HepG2 (cell line): ENCODE data around the gene SYCP2L. TPM values are rescaled to one million over a fixed set of nuclear protein-coding genes. Genes with fewer than 3 reads are reported as not detected.

ENCODE experiments used
- AGO1 ChIP-seq: fragments of 200-400 bp; formaldehyde crosslinking; IDR thresholded peaks from 2 replicates; pipeline ENCODE4 v1.6.1; 2017; ENCODE audit warnings: mild to moderate bottlenecking, low read depth, low read length, moderate library complexity; ENCODE audit not compliant: poor library complexity, severe bottlenecking
- CBFB ChIP-seq: sonication (generic); formaldehyde crosslinking; IDR thresholded peaks from 2 replicates; pipeline ENCODE4 v1.4.0; 2020; ENCODE audit warnings: missing genetic modification reagents
- CBX1 ChIP-seq: IDR thresholded peaks from one replicate; pipeline ENCODE4 v1.6.1; 2016; ENCODE audit warnings: antibody characterized with exemption, low read depth
- CREM ChIP-seq, 2 experiments: sonication (generic) in 1 of 2; formaldehyde crosslinking in 1 of 2; IDR thresholded peaks; 2 replicates each; pipeline versions ENCODE4 v1.4.0 to v1.6.1; 2016 to 2020; ENCODE audit warnings: antibody characterized with exemption in 1 of 2, mild to moderate bottlenecking in 1 of 2, missing genetic modification reagents in 1 of 2
- GATA4 ChIP-seq: sonication (generic); IDR thresholded peaks from 2 replicates; pipeline ENCODE4 v1.6.1; 2016; ENCODE audit warnings: antibody characterized with exemption, low read depth, borderline replicate concordance
- HBP1 ChIP-seq: IDR thresholded peaks from 2 replicates; pipeline ENCODE4 v1.6.1; 2016; ENCODE audit warnings: low read depth, control low read depth
- HMG20A ChIP-seq: IDR thresholded peaks from 2 replicates; pipeline ENCODE4 v1.6.1; 2016; ENCODE audit warnings: borderline replicate concordance
- IRX3 ChIP-seq: sonication (generic); formaldehyde crosslinking; IDR thresholded peaks from 2 replicates; pipeline ENCODE4 v1.8.1; 2023; ENCODE audit warnings: mild to moderate bottlenecking, low read depth, missing genetic modification reagents, borderline replicate concordance
- MEF2D ChIP-seq: sonication (generic); formaldehyde crosslinking; IDR thresholded peaks from 2 replicates; pipeline ENCODE4 v1.5.1; 2020; ENCODE audit warnings: mild to moderate bottlenecking, missing genetic modification reagents
- MEIS1 ChIP-seq: sonication (generic); formaldehyde crosslinking; IDR thresholded peaks from 2 replicates; pipeline ENCODE4 v1.9.0; 2021; ENCODE audit warnings: mild to moderate bottlenecking, missing genetic modification reagents, moderate library complexity, borderline replicate concordance
- PATZ1 ChIP-seq: sonication (generic); formaldehyde crosslinking; IDR thresholded peaks from 2 replicates; pipeline ENCODE4 v1.4.0; 2020; ENCODE audit warnings: missing genetic modification reagents
- PBX2 ChIP-seq: IDR thresholded peaks from 2 replicates; pipeline ENCODE4 v1.6.1; 2016; ENCODE audit warnings: control low read depth
- PCBP1 ChIP-seq: fragments of 200-400 bp; formaldehyde crosslinking; IDR thresholded peaks from 2 replicates; pipeline ENCODE4 v1.6.1; 2017; ENCODE audit warnings: mild to moderate bottlenecking, low read depth, low read length, borderline replicate concordance
- PHB2 ChIP-seq: fragments of 450-650 bp; IDR thresholded peaks from 2 replicates; pipeline ENCODE4 v1.6.1; 2018; ENCODE audit not compliant: partially characterized antibody
- POLR2A ChIP-seq, 2 experiments: IDR thresholded peaks; 2 replicates each; pipeline ENCODE4 v1.6.1; 2011; ENCODE audit warnings: low read depth in 2 of 2, low read length in 2 of 2, mild to moderate bottlenecking in 1 of 2, moderate library complexity in 1 of 2; ENCODE audit not compliant: insufficient read depth in 1 of 2
- RAD21 ChIP-seq: fragments of 450-650 bp; formaldehyde crosslinking; IDR thresholded peaks from 2 replicates; pipeline ENCODE4 v1.5.0; 2020; ENCODE audit warnings: mild to moderate bottlenecking
- SNAPC4 ChIP-seq: sonication (generic); formaldehyde crosslinking; IDR thresholded peaks from 2 replicates; pipeline ENCODE4 v1.4.0; 2020; ENCODE audit warnings: mild to moderate bottlenecking, missing genetic modification reagents
- ZC3H13 ChIP-seq: sonication (generic); formaldehyde crosslinking; IDR thresholded peaks from 2 replicates; pipeline ENCODE4 v1.8.1; 2023; ENCODE audit warnings: mild to moderate bottlenecking, missing genetic modification reagents, moderate library complexity
- ZNF143 ChIP-seq: sonication (generic); formaldehyde crosslinking; IDR thresholded peaks from 2 replicates; pipeline ENCODE4 v1.4.0; 2020; ENCODE audit warnings: missing genetic modification reagents
- ZNF317 ChIP-seq: sonication (generic); formaldehyde crosslinking; IDR thresholded peaks from 2 replicates; pipeline ENCODE4 v1.5.0; 2020; ENCODE audit warnings: mild to moderate bottlenecking, missing genetic modification reagents
- ZNF547 ChIP-seq: sonication (generic); formaldehyde crosslinking; IDR thresholded peaks from 2 replicates; pipeline ENCODE4 v1.5.1; 2020; ENCODE audit warnings: mild to moderate bottlenecking, missing genetic modification reagents
- ZNF720 ChIP-seq: sonication (generic); formaldehyde crosslinking; IDR thresholded peaks from 2 replicates; pipeline ENCODE4 v1.4.0; 2020; ENCODE audit warnings: missing genetic modification reagents
- polyA plus RNA-seq, 8 experiments: library from polyadenylated mRNA; depleted of rRNA in 3 of 8; stranded (reverse) in 7 of 8; unstranded in 1 of 8; fragments of >200 nt; fragmentation: Illumina TruSeq in 4 of 8; extraction: Trizol in 4 of 8; gene quantifications; 2 replicates each; pipeline versions ENCODE4 v1.2.1 to v1.2.3, GENCODE V29; 2011 to 2016; ENCODE audit warnings: low read depth in 4 of 8, missing spikeins in 1 of 8, mixed read lengths in 1 of 8; ENCODE audit not compliant: insufficient read depth in 1 of 8
- total RNA-seq, 5 experiments: library from RNA; depleted of rRNA; stranded (reverse); fragments of >200 nt; fragmentation: Illumina TruSeq; extraction: Trizol; gene quantifications; 2 replicates each; pipeline ENCODE4 v1.2.3, GENCODE V29; 2016; ENCODE audit warnings: low read depth in 1 of 5

SYCP2L gene
- total and polyA plus RNA-seq, 2 of the 13 experiments (the other 11 are each of a cell fraction or from before 2014, with no cell fraction given): 0.22 to 0.54 TPM

- TF ChIP-seq PBX2 (no peak), POLR2A (IDR thresholded peaks at IDR 0.05; ENCODE audit: insufficient read depth in 1 of 2, low read depth in 2 of 2, low read length in 2 of 2) (no peak), ZNF547 (CRISPR knock-in tag) (no peak), HMG20A (CRISPR knock-in tag) (peak; percentile 96; the same call in 1 of the 2 replicates), SNAPC4 (CRISPR knock-in tag) (no peak), AGO1 (no peak), IRX3 (no peak), MEIS1 (no peak), CBX1 (no peak), ZC3H13 (CRISPR knock-in tag) (no peak; the same call in 1 of the 2 replicates), ZNF143 (CRISPR knock-in tag) (0 out of 2 replicates have a peak, but pooled peaks have one; percentile 33), PCBP1 (no peak), HBP1 (CRISPR knock-in tag) (peak; percentile 65; the same call in 1 of the 2 replicates), PATZ1 (CRISPR knock-in tag) (peak; percentile 90), CREM (IDR thresholded peaks at IDR 0.05) (peak; percentile 92), CREM (CRISPR knock-in tag; IDR thresholded peaks at IDR 0.05) (no peak), RAD21 (CRISPR knock-in tag) (peak; percentile 26; the same call in 1 of the 2 replicates), CBFB (CRISPR knock-in tag) (peak; percentile 52; the same call in 1 of the 2 replicates), PHB2 (no peak), ZNF720 (no peak), GATA4 (0 out of 2 replicates have a peak, but pooled peaks have one; percentile 51), ZNF317 (peak; percentile 49; the same call in 1 of the 2 replicates), MEF2D (CRISPR knock-in tag) (no peak)
Measured at GRCh38 chr6:11012295-11012754, 125.5 kb downstream of the SYCP2L start (continued).
